Fibroblast of lung (primary cell): ENCODE results near the gene RTN4RL1. TPM values are rescaled to one million over a fixed set of nuclear protein-coding genes. Genes with fewer than 3 reads are reported as not detected.
A peak's percentile ranks its signal among the peaks of the same experiment; 100 is the strongest.

Experiments
- DNase-seq, 2 donors: peaks; one replicate each; pipeline versions ENCODE4 v3.0.0 to v3.0.0-alpha.2; 2010; ENCODE audit warnings: low read depth in 2 of 2
- H2AFZ ChIP-seq: 2 replicates; pipeline ENCODE4 v1.5.1; 2012; ENCODE audit warnings: low read length, control low read depth, inconsistent platforms
- H3K27ac ChIP-seq: 2 replicates; pipeline ENCODE4 v1.5.1; 2011; ENCODE audit warnings: low read length, control low read depth; ENCODE audit not compliant: insufficient read depth
- H3K27me3 ChIP-seq: 2 replicates; pipeline ENCODE4 v1.5.1; 2011; ENCODE audit warnings: mild to moderate bottlenecking, low read length; ENCODE audit not compliant: control insufficient read depth, insufficient read depth
- H3K36me3 ChIP-seq: 2 replicates; pipeline ENCODE4 v1.5.1; 2011; ENCODE audit warnings: low read length; ENCODE audit not compliant: control insufficient read depth, insufficient read depth
- H3K4me1 ChIP-seq: 2 replicates; pipeline ENCODE4 v1.5.1; 2011; ENCODE audit warnings: low read length; ENCODE audit not compliant: control insufficient read depth, insufficient read depth; ENCODE audit errors: extremely low read depth
- H3K4me2 ChIP-seq: 2 replicates; pipeline ENCODE4 v1.5.1; 2011; ENCODE audit warnings: low read length, control low read depth; ENCODE audit not compliant: insufficient read depth; ENCODE audit errors: extremely low read depth
- H3K4me3 ChIP-seq, 4 experiments: fragments of 200-600 bp in 1 of 4; sonication (generic) in 1 of 4; replicated peaks in 1 of 4; 2 replicates each; pipeline ENCODE4 v1.5.1; 2011 to 2016; ENCODE audit warnings: low read length in 4 of 4, low read depth in 3 of 4, mild to moderate bottlenecking in 3 of 4, control low read depth in 2 of 4, inconsistent platforms in 1 of 4, mixed read lengths in 1 of 4; ENCODE audit not compliant: insufficient read depth in 1 of 4; ENCODE audit errors: control extremely low read depth in 1 of 4
- H3K79me2 ChIP-seq: 2 replicates; pipeline ENCODE4 v1.5.1; 2012; ENCODE audit warnings: mild to moderate bottlenecking, low read length, inconsistent platforms; ENCODE audit not compliant: control insufficient read depth, insufficient read depth
- H3K9ac ChIP-seq: 2 replicates; pipeline ENCODE4 v1.5.1; 2011; ENCODE audit warnings: mild to moderate bottlenecking, low read length, control low read depth; ENCODE audit not compliant: insufficient read depth
- H3K9me3 ChIP-seq: 2 replicates; pipeline ENCODE4 v1.5.1; 2012; ENCODE audit warnings: low read depth, low read length; ENCODE audit not compliant: control insufficient read depth, insufficient read depth
- H4K20me1 ChIP-seq: 2 replicates; pipeline ENCODE4 v1.5.1; 2011; ENCODE audit warnings: low read length; ENCODE audit not compliant: control insufficient read depth, insufficient read depth; ENCODE audit errors: extremely low read depth
- EZH2 ChIP-seq: IDR thresholded peaks from 2 replicates; pipeline ENCODE4 v1.5.1; 2012; ENCODE audit warnings: low read length, control low read depth, mild to moderate bottlenecking; ENCODE audit errors: missing control alignments
- polyA plus RNA-seq, 2 donors: library from polyadenylated mRNA; depleted of rRNA in 1 of 2; stranded (reverse) in 1 of 2; unstranded in 1 of 2; fragments of >200 nt; gene quantifications; 2 replicates each; pipeline ENCODE4 v1.2.1, GENCODE V29; 2011 to 2012; ENCODE audit warnings: missing spikeins in 1 of 2
- total RNA-seq: library from RNA; depleted of rRNA; stranded (reverse); fragments of >200 nt; gene quantifications from 2 replicates; pipeline ENCODE4 v1.2.1, GENCODE V29; 2014
- TF ChIP-seq, protein P1 (sequence below), 2 donors: IDR thresholded peaks in 1 of 2; conservative IDR thresholded peaks in 1 of 2; 1 replicate in 1 of 2; 2 replicates in 1 of 2; pipeline ENCODE4 v1.5.1; 2011 to 2012; ENCODE audit warnings: low read length in 2 of 2, control low read depth in 1 of 2, inconsistent platforms in 1 of 2, low read depth in 1 of 2, mild to moderate bottlenecking in 1 of 2

The RTN4RL1 gene
- total and polyA plus RNA-seq, 2 donors (not counting 1 experiment from before 2014, with no cell fraction given) = 0.39 to 0.83 TPM

DNA sequence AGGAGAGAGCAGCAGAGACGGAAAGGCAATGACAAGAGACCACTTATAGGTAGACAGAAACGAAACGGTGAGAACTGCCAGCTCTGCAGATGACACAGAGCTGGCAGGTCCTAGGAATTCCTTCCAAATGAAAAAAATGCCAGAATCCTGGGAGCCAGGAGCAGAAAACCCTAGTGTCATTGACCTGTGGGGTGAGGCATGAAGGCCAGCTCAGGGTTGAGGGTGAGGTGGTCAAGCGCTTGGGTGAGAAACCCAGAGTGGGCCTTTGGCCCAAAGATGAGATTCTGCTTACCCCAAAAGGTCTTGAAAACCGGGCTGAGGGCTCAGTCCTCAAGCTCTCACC, 39.0 kb upstream of the RTN4RL1 start:
- H2AFZ ChIP-seq = no peak overlapping the region
- no peak overlapping the region for H3K4me3 ChIP-seq
- DNase-seq = peak in 1 of 2 donors; percentile 35
- H3K4me1 ChIP-seq = peaks cover 92% of the 10 kb centered on the region
- H3K36me3 ChIP-seq = peaks cover 22% of the 10 kb centered on the region
- TF ChIP-seq, protein P1, sequence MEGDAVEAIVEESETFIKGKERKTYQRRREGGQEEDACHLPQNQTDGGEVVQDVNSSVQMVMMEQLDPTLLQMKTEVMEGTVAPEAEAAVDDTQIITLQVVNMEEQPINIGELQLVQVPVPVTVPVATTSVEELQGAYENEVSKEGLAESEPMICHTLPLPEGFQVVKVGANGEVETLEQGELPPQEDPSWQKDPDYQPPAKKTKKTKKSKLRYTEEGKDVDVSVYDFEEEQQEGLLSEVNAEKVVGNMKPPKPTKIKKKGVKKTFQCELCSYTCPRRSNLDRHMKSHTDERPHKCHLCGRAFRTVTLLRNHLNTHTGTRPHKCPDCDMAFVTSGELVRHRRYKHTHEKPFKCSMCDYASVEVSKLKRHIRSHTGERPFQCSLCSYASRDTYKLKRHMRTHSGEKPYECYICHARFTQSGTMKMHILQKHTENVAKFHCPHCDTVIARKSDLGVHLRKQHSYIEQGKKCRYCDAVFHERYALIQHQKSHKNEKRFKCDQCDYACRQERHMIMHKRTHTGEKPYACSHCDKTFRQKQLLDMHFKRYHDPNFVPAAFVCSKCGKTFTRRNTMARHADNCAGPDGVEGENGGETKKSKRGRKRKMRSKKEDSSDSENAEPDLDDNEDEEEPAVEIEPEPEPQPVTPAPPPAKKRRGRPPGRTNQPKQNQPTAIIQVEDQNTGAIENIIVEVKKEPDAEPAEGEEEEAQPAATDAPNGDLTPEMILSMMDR (conservative IDR thresholded peaks at IDR 0.05 in 1 of 2, IDR thresholded peaks at IDR 0.05 in 1 of 2; ENCODE audit: low read depth in 1 of 2, low read length in 2 of 2) = no peak
- TF ChIP-seq EZH2 = no peak
- H3K27me3 ChIP-seq = no peaks in the 10 kb centered on the region
- no peaks in the 10 kb centered on the region for H3K9me3 ChIP-seq
- peak overlapping the region; percentile 85 for H3K27ac ChIP-seq
- H3K79me2 ChIP-seq = peaks cover 32% of the 10 kb centered on the region
- H3K9ac ChIP-seq = no peak overlapping the region
- H3K4me2 ChIP-seq = no peak overlapping the region
- no peaks in the 10 kb centered on the region for H4K20me1 ChIP-seq

DNA sequence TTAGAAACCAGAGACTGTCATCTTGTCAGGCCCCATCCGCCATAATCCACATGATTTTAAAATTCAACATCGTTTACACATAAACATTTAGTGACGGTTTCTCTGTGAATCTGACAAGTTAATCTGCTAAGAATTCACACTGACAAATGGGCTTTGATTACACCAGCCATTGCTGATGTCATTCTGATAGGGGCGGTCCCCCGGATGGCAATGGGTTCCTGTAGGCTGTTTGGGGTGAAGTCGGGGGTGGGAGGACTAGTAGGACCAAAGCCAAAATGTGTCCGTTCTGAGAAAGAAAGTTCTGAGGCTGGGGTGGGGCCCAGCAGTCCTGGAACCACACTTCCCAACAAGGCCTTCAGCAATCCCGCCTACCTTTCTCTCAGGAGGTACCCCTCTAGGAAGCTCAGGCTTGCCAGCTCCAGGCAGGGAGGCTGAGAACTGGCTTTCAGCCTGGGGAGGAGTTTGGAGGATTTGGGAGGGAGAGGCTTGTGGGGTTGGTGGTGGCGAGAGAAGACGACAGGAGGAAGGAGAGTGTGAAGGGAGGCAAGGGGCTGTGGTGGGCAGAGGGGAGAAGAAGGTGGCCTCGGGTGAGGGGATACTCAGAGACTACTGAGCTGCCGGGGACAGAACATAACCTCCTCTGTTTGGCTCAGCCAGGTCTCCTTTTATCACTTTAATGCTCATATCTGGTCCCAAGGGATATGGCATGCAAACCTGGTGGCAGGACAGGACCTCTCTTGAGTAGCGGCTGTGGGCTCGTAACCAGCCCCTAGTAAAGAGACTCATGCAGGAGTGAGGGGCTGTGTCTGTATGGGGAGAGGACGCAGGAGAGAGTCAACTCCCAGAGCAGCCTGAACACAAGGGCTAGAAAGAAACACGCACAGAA, 38.4 kb upstream of the RTN4RL1 start:
- no peak overlapping the region for H3K4me2 ChIP-seq
- H2AFZ ChIP-seq = no peak overlapping the region
- peak; percentile 65 to 79 for DNase-seq
- H3K4me3 ChIP-seq = no peak overlapping the region
- H3K9ac ChIP-seq = peak overlapping the region; percentile 32
- peaks cover 22% of the 10 kb centered on the region for H3K36me3 ChIP-seq
- no peaks in the 10 kb centered on the region for H3K9me3 ChIP-seq
- peaks cover 38% of the 10 kb centered on the region for H3K79me2 ChIP-seq
- TF ChIP-seq, protein P1 (conservative IDR thresholded peaks at IDR 0.05 in 1 of 2, IDR thresholded peaks at IDR 0.05 in 1 of 2; ENCODE audit: low read depth in 1 of 2, low read length in 2 of 2) = no peak
- TF ChIP-seq EZH2 = no peak
- H3K4me1 ChIP-seq = peaks cover 88% of the 10 kb centered on the region
- no peaks in the 10 kb centered on the region for H4K20me1 ChIP-seq
- H3K27ac ChIP-seq = peak overlapping the region; percentile 85
- H3K27me3 ChIP-seq = no peaks in the 10 kb centered on the region

DNA sequence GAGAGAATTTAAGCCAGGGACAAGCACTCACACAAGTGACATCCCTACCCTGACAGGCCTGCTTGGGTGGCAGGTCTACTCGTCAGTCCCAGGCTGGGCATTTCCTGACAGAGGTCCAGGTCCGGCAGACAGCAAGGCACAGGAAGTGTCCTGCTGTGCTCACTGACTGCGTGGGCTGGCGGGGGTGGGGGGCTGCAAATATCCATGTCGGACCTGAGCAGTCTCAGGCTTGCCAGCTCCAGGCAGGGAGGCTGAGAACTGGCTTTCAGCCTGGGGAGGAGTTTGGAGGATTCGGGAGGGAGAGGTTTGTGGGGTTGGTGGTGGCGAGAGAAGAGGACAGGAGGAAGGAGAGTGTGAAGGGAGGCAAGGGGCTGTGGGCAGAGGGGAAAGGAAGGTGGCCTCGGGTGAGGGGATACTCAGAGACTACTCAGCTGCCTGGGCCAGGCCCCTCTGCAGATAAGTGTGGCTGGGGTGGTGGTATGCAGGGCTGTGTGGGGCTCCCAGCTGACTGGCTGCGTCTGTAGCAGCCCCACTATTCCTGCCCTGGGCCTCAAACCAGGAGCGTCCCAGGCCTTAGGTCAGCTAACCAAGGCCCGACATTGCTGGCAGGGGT, 37.5 kb upstream of the RTN4RL1 start:
- Histone ChIP-seq H3K79me2 (peaks cover 46% of the 10 kb centered on the region), H3K4me3 (no peak overlapping the region), H3K27ac (peak overlapping the region; percentile 85), H3K9ac (peak overlapping the region; percentile 26), H4K20me1 (no peaks in the 10 kb centered on the region), H3K4me1 (peaks cover 80% of the 10 kb centered on the region), H3K36me3 (peaks cover 30% of the 10 kb centered on the region), H3K27me3 (no peaks in the 10 kb centered on the region), H3K4me2 (peak overlapping the region; percentile 29), H3K9me3 (no peaks in the 10 kb centered on the region), H2AFZ (no peak overlapping the region)
- TF ChIP-seq, protein P1 (conservative IDR thresholded peaks at IDR 0.05 in 1 of 2, IDR thresholded peaks at IDR 0.05 in 1 of 2; ENCODE audit: low read depth in 1 of 2, low read length in 2 of 2) = no peak
- TF ChIP-seq EZH2 = no peak
- DNase-seq = peak; percentile 39 to 69
